Measurements from ENCODE around the gene ADRA2C. TPM values are rescaled to one million over a fixed set of nuclear protein-coding genes. Genes with fewer than 3 reads are reported as not detected.

ADRA2C gene
- total and polyA plus RNA-seq, 9 of the 15 experiments (the other 6 are each of a cell fraction or from before 2014, with no cell fraction given), result 0.06 to 0.58 (median 0.14) TPM; not detected in 2

DNA sequence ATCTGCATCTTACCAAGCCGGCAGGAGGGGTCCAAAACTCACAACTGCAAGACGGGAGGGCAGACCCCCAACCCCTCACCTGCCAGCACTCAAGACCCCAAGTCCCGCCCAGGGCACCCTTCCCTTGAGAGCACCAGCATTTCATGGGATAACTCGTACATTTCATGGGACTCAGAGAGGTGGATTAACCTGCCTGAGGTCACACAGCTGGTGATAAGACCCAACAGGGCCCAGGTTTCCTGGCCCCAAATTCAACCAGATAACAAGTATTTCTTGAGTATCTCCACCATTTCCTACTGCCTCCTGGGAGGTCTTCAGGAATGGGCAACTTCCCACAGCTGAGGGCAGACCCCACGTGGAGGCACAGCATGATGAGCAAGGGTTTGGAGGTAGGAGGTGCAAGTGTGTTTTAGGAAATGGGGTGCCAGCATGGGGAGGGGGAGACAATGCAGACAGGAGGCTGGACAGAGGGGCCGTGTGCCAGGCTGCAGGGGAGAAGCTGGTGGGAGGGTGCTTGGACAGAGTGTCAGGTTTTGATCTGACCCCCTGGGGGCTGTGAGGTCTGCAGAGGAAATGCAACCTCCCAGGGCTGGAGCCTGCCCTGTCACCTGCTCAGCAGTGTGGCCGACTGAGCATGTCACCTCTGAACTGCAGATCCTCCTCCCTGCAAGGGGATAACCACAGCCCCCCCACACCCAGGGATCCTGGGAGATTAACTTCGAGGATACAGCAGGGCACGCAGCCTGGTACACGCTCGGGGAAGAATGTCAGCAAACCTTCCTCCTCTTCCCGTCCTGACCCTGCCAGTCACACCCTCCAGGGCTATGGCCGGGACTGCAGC lies 4.4 kb downstream of the ADRA2C start:
- Histone ChIP-seq H3K4me1 (replicated peaks in 1 of 2; ENCODE audit: control insufficient read depth in 2 of 2, insufficient read depth in 2 of 2, low read length in 2 of 2) (peaks cover 0 to 19% of the 10 kb centered on the region in 2 experiments; a peak in 2 of 5 replicates), H3K9me1 (ENCODE audit: control insufficient read depth, insufficient read depth, low read length) (no peaks in the 10 kb centered on the region), H3K9me3 (replicated peaks; ENCODE audit: control insufficient read depth, insufficient read depth, low read depth, low read length) (no peaks in the 10 kb centered on the region), H3K9ac (ENCODE audit: insufficient read depth in 1 of 2, low read depth in 2 of 2, low read length in 2 of 2) (no peak overlapping the region; a peak in 1 of 4 replicates), H4K20me1 (replicated peaks; ENCODE audit: control insufficient read depth, insufficient read depth, low read length) (peaks cover 17% of the 10 kb centered on the region; the same call in 1 of the 2 replicates), H2AFZ (ENCODE audit: low read depth, low read length) (no peak overlapping the region), H3K27me3 (ENCODE audit: control insufficient read depth in 2 of 2, insufficient read depth in 2 of 2, low read length in 2 of 2) (peaks cover 23 to 50% of the 10 kb centered on the region in 2 experiments; a peak in 4 of 5 replicates), H3K27ac (ENCODE audit: extremely low read depth, low read depth, low read length) (no peak overlapping the region), H3K79me2 (ENCODE audit: control insufficient read depth, insufficient read depth, low read length) (no peaks in the 10 kb centered on the region), H3K4me3 (no peak overlapping the region), H3K4me2 (ENCODE audit: insufficient read depth, low read length) (no peak overlapping the region), H3K36me3 (ENCODE audit: control insufficient read depth, insufficient read depth, low read length) (no peaks in the 10 kb centered on the region)
- ChIA-PET CTCF (ENCODE audit: low intra/inter-chr PET ratio) (no interaction called here), POLR2A (no interaction called here)
- intact Hi-C loops (cut with micrococcal nuclease) (no loop called here), in situ Hi-C loops (cut with MboI) (loop anchor here (10.0 kb wide), 1 partner anchor 174 kb away; no protein-coding TSS in a partner anchor)
- DNase-seq (ENCODE audit: extremely low read depth in 1 of 4, low spot score in 3 of 4) (no peak), FAIRE-seq (no peak), ATAC-seq (no peak)
- WGBS (ENCODE audit: insufficient coverage, low coverage, missing lambda C conversion rate), result 0% methylated on average over 13 of the region's 13 CpGs
- BruUV-seq (replicated peaks), result no TSS peak
- TF ChIP-seq ZNF143 (CRISPR knock-in tag; IDR thresholded peaks at IDR 0.05), result no peak
- no peak for TF ChIP-seq ZNF146 (CRISPR knock-in tag; IDR thresholded peaks at IDR 0.05; ENCODE audit: unreplicated experiment)
- TF ChIP-seq, protein P1, sequence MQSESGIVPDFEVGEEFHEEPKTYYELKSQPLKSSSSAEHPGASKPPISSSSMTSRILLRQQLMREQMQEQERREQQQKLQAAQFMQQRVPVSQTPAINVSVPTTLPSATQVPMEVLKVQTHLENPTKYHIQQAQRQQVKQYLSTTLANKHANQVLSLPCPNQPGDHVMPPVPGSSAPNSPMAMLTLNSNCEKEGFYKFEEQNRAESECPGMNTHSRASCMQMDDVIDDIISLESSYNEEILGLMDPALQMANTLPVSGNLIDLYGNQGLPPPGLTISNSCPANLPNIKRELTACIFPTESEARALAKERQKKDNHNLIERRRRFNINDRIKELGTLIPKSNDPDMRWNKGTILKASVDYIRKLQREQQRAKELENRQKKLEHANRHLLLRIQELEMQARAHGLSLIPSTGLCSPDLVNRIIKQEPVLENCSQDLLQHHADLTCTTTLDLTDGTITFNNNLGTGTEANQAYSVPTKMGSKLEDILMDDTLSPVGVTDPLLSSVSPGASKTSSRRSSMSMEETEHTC (IDR thresholded peaks at IDR 0.05), result no peak
- TF ChIP-seq BCL6 (CRISPR knock-in tag; IDR thresholded peaks at IDR 0.05), result no peak
- peak; percentile 57 for TF ChIP-seq RBM25 (IDR thresholded peaks at IDR 0.05; ENCODE audit: low read depth, low read length, severe bottlenecking)
- no peak for TF ChIP-seq PHF8 (IDR thresholded peaks at IDR 0.05; ENCODE audit: borderline replicate concordance, low read length)
- no peak for TF ChIP-seq ZNF133 (CRISPR knock-in tag; IDR thresholded peaks at IDR 0.05)
- TF ChIP-seq SIN3B (IDR thresholded peaks at IDR 0.05; ENCODE audit: low read depth), result no peak
- no peak for TF ChIP-seq CEBPG (CRISPR knock-in tag; IDR thresholded peaks at IDR 0.05)
- TF ChIP-seq CEBPG (tag; conservative IDR thresholded peaks at IDR 0.05 in 1 of 2, IDR thresholded peaks at IDR 0.05 in 1 of 2), result no peak
- TF ChIP-seq, protein P2, sequence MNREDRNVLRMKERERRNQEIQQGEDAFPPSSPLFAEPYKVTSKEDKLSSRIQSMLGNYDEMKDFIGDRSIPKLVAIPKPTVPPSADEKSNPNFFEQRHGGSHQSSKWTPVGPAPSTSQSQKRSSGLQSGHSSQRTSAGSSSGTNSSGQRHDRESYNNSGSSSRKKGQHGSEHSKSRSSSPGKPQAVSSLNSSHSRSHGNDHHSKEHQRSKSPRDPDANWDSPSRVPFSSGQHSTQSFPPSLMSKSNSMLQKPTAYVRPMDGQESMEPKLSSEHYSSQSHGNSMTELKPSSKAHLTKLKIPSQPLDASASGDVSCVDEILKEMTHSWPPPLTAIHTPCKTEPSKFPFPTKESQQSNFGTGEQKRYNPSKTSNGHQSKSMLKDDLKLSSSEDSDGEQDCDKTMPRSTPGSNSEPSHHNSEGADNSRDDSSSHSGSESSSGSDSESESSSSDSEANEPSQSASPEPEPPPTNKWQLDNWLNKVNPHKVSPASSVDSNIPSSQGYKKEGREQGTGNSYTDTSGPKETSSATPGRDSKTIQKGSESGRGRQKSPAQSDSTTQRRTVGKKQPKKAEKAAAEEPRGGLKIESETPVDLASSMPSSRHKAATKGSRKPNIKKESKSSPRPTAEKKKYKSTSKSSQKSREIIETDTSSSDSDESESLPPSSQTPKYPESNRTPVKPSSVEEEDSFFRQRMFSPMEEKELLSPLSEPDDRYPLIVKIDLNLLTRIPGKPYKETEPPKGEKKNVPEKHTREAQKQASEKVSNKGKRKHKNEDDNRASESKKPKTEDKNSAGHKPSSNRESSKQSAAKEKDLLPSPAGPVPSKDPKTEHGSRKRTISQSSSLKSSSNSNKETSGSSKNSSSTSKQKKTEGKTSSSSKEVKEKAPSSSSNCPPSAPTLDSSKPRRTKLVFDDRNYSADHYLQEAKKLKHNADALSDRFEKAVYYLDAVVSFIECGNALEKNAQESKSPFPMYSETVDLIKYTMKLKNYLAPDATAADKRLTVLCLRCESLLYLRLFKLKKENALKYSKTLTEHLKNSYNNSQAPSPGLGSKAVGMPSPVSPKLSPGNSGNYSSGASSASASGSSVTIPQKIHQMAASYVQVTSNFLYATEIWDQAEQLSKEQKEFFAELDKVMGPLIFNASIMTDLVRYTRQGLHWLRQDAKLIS (CRISPR knock-in tag; IDR thresholded peaks at IDR 0.05), result no peak
- no peak for TF ChIP-seq TEAD1 (CRISPR knock-in tag; IDR thresholded peaks at IDR 0.05)
- TF ChIP-seq TEAD4 (IDR thresholded peaks at IDR 0.05; ENCODE audit: low read length), result no peak
- no peak for TF ChIP-seq TEAD4 (CRISPR knock-in tag; IDR thresholded peaks at IDR 0.05; ENCODE audit: borderline replicate concordance)
- TF ChIP-seq ZNF239 (CRISPR knock-in tag; IDR thresholded peaks at IDR 0.05), result no peak
- no peak for TF ChIP-seq GABPA (tag; conservative IDR thresholded peaks at IDR 0.05; ENCODE audit: low read depth)
- TF ChIP-seq ARID2 (IDR thresholded peaks at IDR 0.05), result no peak
- TF ChIP-seq BCOR (IDR thresholded peaks at IDR 0.05), result peak; percentile 56
- no peak for TF ChIP-seq ZNF830 (CRISPR knock-in tag; IDR thresholded peaks at IDR 0.05)

All from K562 (cell line).